HepG2 (cell line): Measurements from ENCODE around the gene WNT3. TPM values are rescaled to one million over a fixed set of nuclear protein-coding genes. Genes with fewer than 3 reads are reported as not detected.

Experiments used
- ATAC-seq: fragments of 200-7000 bp; cut with Tn5 transposase; 3 replicates; pipeline ENCODE4 v1.9.1; 2020; ENCODE audit warnings: mild to moderate bottlenecking, moderate library complexity
- BruUV-seq: library from RNA; stranded (reverse); fragments of 400-500 nt; replicated peaks from 2 replicates; lab custom pipeline; 2021; lab: Mats Ljungman, UMichigan
- CTCF ChIA-PET: fragments of 300-600 bp; formaldehyde crosslinking; extraction: SDS; loops from one replicate; lab custom pipeline; 2021; ENCODE audit warnings: low total read pairs, inconsistent platforms, low intra/inter-chr PET ratio; lab: Yijun Ruan, JAX
- POLR2A ChIA-PET: fragments of 350-600 bp; sonication (Branson Sonifier 250); formaldehyde crosslinking; loops from one replicate; lab custom pipeline; 2020; ENCODE audit warnings: antibody characterized with exemption, inconsistent platforms; lab: Yijun Ruan, JAX
- DNase-seq: peaks from one replicate; pipeline ENCODE4 v3.0.0-alpha.2; 2015; ENCODE audit warnings: low spot score
- FAIRE-seq: peaks from 3 replicates; lab custom pipeline; 2011; peaks lifted over from hg19 to GRCh38; lab: Jason Lieb, UNC
- H2AFZ ChIP-seq: one replicate; pipeline ENCODE4 v1.6.1; 2011; ENCODE audit warnings: low read length, inconsistent platforms
- H3K27ac ChIP-seq: fragments of 300-600 bp; 3 replicates; pipeline ENCODE4 v1.8.0; 2011; ENCODE audit warnings: mixed run types, mild to moderate bottlenecking, mixed read lengths, low read length, inconsistent platforms; ENCODE audit not compliant: insufficient read depth; ENCODE audit errors: extremely low read length
- H3K27me3 ChIP-seq, 2 experiments: fragments of 200-600 bp in 1 of 2; 2 replicates in 1 of 2; 3 replicates in 1 of 2; pipeline versions ENCODE4 v1.6.0 to v1.8.0; 2011; ENCODE audit warnings: low read length in 2 of 2, mild to moderate bottlenecking in 2 of 2, moderate library complexity in 2 of 2, inconsistent platforms in 1 of 2; ENCODE audit not compliant: insufficient read depth in 2 of 2, control insufficient read depth in 1 of 2
- H3K36me3 ChIP-seq, 2 experiments: fragments of 200-600 bp in 1 of 2; replicated peaks in 1 of 2; 2 replicates in 1 of 2; 3 replicates in 1 of 2; pipeline versions ENCODE4 v1.5.1 to v1.8.0; 2011; ENCODE audit warnings: low read length in 2 of 2, inconsistent platforms in 1 of 2; ENCODE audit not compliant: insufficient read depth in 2 of 2, control insufficient read depth in 1 of 2
- H3K4me1 ChIP-seq: 2 replicates; pipeline ENCODE4 v1.5.1; 2012; ENCODE audit warnings: low read length, inconsistent platforms; ENCODE audit not compliant: insufficient read depth
- H3K4me2 ChIP-seq: 2 replicates; pipeline ENCODE4 v1.6.0; 2011; ENCODE audit warnings: low read depth, low read length, inconsistent platforms
- H3K4me3 ChIP-seq, 3 experiments: fragments of 200-600 bp in 1 of 3; sonication (generic), shearing (Covaris generic) in 1 of 3; replicated peaks in 1 of 3; 2 replicates each; pipeline ENCODE4 v1.5.1; 2011 to 2016; ENCODE audit warnings: low read length in 3 of 3, inconsistent platforms in 2 of 3, low read depth in 2 of 3, mild to moderate bottlenecking in 2 of 3, control low read depth in 1 of 3, mixed read lengths in 1 of 3; ENCODE audit not compliant: insufficient read depth in 1 of 3
- H3K79me2 ChIP-seq: one replicate; pipeline ENCODE4 v1.6.1; 2011; ENCODE audit warnings: low read length, inconsistent platforms; ENCODE audit not compliant: insufficient read depth
- H3K9ac ChIP-seq: 2 replicates; pipeline ENCODE4 v1.6.0; 2011; ENCODE audit warnings: mild to moderate bottlenecking, low read depth, low read length, inconsistent platforms; ENCODE audit not compliant: insufficient read depth
- H3K9me3 ChIP-seq: 2 replicates; pipeline ENCODE4 v1.5.1; 2012; ENCODE audit warnings: mild to moderate bottlenecking, low read length
- H4K20me1 ChIP-seq: 2 replicates; pipeline ENCODE4 v1.6.0; 2011; ENCODE audit warnings: inconsistent platforms, mild to moderate bottlenecking, low read length, moderate library complexity; ENCODE audit not compliant: insufficient read depth
- MIXL1 ChIP-seq: IDR thresholded peaks from 2 replicates; pipeline ENCODE4 v1.6.1; 2016
- NFIB ChIP-seq: sonication (generic); formaldehyde crosslinking; IDR thresholded peaks from 2 replicates; pipeline ENCODE4 v1.9.0; 2021; ENCODE audit warnings: missing genetic modification reagents, mild to moderate bottlenecking, borderline replicate concordance
- POGZ ChIP-seq: sonication (generic); formaldehyde crosslinking; IDR thresholded peaks from 2 replicates; pipeline ENCODE4 v1.4.0; 2020; ENCODE audit warnings: mild to moderate bottlenecking, missing genetic modification reagents
- SP5 ChIP-seq: IDR thresholded peaks from 2 replicates; pipeline ENCODE4 v1.6.1; 2016; ENCODE audit warnings: low read depth, borderline replicate concordance
- ZMYM3 ChIP-seq: sonication (generic); formaldehyde crosslinking; IDR thresholded peaks from 2 replicates; pipeline ENCODE4 v1.5.1; 2020; ENCODE audit warnings: mild to moderate bottlenecking, missing genetic modification reagents
- ZNF670 ChIP-seq: sonication (generic); formaldehyde crosslinking; IDR thresholded peaks from 2 replicates; pipeline ENCODE4 v1.8.0; 2022; ENCODE audit warnings: mild to moderate bottlenecking, missing genetic modification reagents, borderline replicate concordance
- ZNF724P ChIP-seq: sonication (generic); formaldehyde crosslinking; IDR thresholded peaks from 2 replicates; pipeline ENCODE4 v1.8.0; 2022; ENCODE audit warnings: missing genetic modification reagents, borderline replicate concordance
- ZNF781 ChIP-seq: sonication (generic); formaldehyde crosslinking; IDR thresholded peaks from 2 replicates; pipeline ENCODE4 v1.5.1; 2020; ENCODE audit warnings: borderline replicate concordance, mild to moderate bottlenecking, missing genetic modification reagents; ENCODE audit errors: not compliant biosample characterization
- WGBS: methylation state at CpG from one replicate; pipeline ENCODE4 v1.1.6; 2017; ENCODE audit warnings: low lambda C conversion rate; 5-methylcytosine and 5-hydroxymethylcytosine counted together
- in situ Hi-C: cut with HindIII; loops from 2 replicates; pipeline ENCODE4 v1.10.0; 2017; ENCODE audit warnings: low pct_unique_long_range_greater_than_20kb; ENCODE audit not compliant: extremely low pct_ligation_motif_present
- intact Hi-C: fragments of 100-400 bp; cut with micrococcal nuclease; formaldehyde crosslinking; loops from one replicate; pipeline ENCODE4 v1.10.0; 2022; ENCODE audit not compliant: unreplicated experiment
- polyA plus RNA-seq, 8 experiments: library from polyadenylated mRNA; depleted of rRNA in 3 of 8; stranded (reverse) in 7 of 8; unstranded in 1 of 8; fragments of >200 nt; fragmentation: Illumina TruSeq in 4 of 8; extraction: Trizol in 4 of 8; gene quantifications; 2 replicates each; pipeline versions ENCODE4 v1.2.1 to v1.2.3, GENCODE V29; 2011 to 2016; ENCODE audit warnings: low read depth in 4 of 8, missing spikeins in 1 of 8, mixed read lengths in 1 of 8; ENCODE audit not compliant: insufficient read depth in 1 of 8
- total RNA-seq, 5 experiments: library from RNA; depleted of rRNA; stranded (reverse); fragments of >200 nt; fragmentation: Illumina TruSeq; extraction: Trizol; gene quantifications; 2 replicates each; pipeline ENCODE4 v1.2.3, GENCODE V29; 2016; ENCODE audit warnings: low read depth in 1 of 5
- TF ChIP-seq, protein P1 (sequence below): sonication (generic); formaldehyde crosslinking; IDR thresholded peaks from 2 replicates; pipeline ENCODE4 v1.5.0; 2020; ENCODE audit warnings: missing genetic modification reagents
- TF ChIP-seq, protein P2 (sequence below): IDR thresholded peaks from 2 replicates; pipeline ENCODE4 v1.6.1; 2016; ENCODE audit warnings: missing compliant biosample characterization, missing genetic modification reagents, borderline replicate concordance

The WNT3 gene
- total and polyA plus RNA-seq, 2 of the 13 experiments (the other 11 are each of a cell fraction or from before 2014, with no cell fraction given): 8.5 to 10.3 TPM

DNA sequence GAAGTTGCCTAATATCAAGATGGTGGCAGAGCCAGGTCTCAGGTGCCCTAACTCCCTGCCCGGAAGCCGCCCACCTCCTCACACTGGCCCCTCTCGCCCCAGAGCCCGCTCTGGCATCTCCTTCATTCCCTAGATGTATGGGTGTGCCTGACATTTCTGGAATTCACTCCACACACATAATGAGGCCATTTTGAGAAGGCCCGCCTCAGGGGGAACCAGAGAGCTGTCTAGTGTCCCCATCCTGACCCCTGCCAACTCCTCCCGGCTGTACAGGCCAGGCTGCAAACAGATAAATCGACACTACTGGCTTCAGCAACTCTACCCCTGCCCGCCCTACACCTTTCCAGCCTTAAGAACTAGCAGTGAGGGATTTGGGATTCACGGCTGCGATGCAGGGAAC lies 7.7 kb downstream of the WNT3 start:
- H3K27me3 ChIP-seq: peaks cover 4 to 68% of the 10 kb centered on the region in 2 experiments; a peak in 3 of 5 replicates
- intact Hi-C loops (no loop called here), in situ Hi-C loops (no loop called here)
- no TSS peak for BruUV-seq
- H4K20me1 ChIP-seq: no peaks in the 10 kb centered on the region
- 47% methylated on average over 10 of the region's 10 CpGs for WGBS
- no peak overlapping the region for H3K27ac ChIP-seq
- no peaks in the 10 kb centered on the region for H3K4me1 ChIP-seq
- no peak for TF ChIP-seq MIXL1 (CRISPR knock-in tag)
- no peak for TF ChIP-seq ZNF670 (CRISPR knock-in tag)
- no peak for TF ChIP-seq ZNF781 (CRISPR knock-in tag)
- no peak for TF ChIP-seq NFIB (CRISPR knock-in tag)
- TF ChIP-seq SP5 (CRISPR knock-in tag): no peak
- no peak for TF ChIP-seq POGZ (CRISPR knock-in tag)
- TF ChIP-seq, protein P1, sequence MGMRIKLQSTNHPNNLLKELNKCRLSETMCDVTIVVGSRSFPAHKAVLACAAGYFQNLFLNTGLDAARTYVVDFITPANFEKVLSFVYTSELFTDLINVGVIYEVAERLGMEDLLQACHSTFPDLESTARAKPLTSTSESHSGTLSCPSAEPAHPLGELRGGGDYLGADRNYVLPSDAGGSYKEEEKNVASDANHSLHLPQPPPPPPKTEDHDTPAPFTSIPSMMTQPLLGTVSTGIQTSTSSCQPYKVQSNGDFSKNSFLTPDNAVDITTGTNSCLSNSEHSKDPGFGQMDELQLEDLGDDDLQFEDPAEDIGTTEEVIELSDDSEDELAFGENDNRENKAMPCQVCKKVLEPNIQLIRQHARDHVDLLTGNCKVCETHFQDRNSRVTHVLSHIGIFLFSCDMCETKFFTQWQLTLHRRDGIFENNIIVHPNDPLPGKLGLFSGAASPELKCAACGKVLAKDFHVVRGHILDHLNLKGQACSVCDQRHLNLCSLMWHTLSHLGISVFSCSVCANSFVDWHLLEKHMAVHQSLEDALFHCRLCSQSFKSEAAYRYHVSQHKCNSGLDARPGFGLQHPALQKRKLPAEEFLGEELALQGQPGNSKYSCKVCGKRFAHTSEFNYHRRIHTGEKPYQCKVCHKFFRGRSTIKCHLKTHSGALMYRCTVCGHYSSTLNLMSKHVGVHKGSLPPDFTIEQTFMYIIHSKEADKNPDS: no peak
- no peak for TF ChIP-seq ZNF724P (CRISPR knock-in tag)
- no peak for TF ChIP-seq ZMYM3 (CRISPR knock-in tag)
- TF ChIP-seq, protein P2, sequence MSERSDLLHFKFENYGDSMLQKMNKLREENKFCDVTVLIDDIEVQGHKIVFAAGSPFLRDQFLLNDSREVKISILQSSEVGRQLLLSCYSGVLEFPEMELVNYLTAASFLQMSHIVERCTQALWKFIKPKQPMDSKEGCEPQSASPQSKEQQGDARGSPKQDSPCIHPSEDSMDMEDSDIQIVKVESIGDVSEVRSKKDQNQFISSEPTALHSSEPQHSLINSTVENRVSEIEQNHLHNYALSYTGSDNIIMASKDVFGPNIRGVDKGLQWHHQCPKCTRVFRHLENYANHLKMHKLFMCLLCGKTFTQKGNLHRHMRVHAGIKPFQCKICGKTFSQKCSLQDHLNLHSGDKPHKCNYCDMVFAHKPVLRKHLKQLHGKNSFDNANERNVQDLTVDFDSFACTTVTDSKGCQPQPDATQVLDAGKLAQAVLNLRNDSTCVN (CRISPR knock-in tag): no peak
- H3K4me3 ChIP-seq: no peak overlapping the region
- H3K4me2 ChIP-seq: no peak overlapping the region
- peak; percentile 15; the same call in 2 of the 3 replicates for ATAC-seq
- no peaks in the 10 kb centered on the region for H3K36me3 ChIP-seq
- POLR2A ChIA-PET: no interaction called here
- no peaks in the 10 kb centered on the region for H3K9me3 ChIP-seq
- FAIRE-seq: no peak
- no peak overlapping the region for H3K9ac ChIP-seq
- no peaks in the 10 kb centered on the region for H3K79me2 ChIP-seq
- CTCF ChIA-PET: no interaction called here
- H2AFZ ChIP-seq: no peak overlapping the region
- no peak for DNase-seq
